Body of pancreas (tissue), 4 donors: ENCODE data around the gene PPP2R2B. TPM values are rescaled to one million over a fixed set of nuclear protein-coding genes. Genes with fewer than 3 reads are reported as not detected.

Source experiments
- ATAC-seq: fragments of 150-250 bp; one replicate; pipeline ENCODE4 v1.9.1; 2016
- DNase-seq, 4 donors: peaks; one replicate each; pipeline ENCODE4 v3.0.0-alpha.2; 2019
- H3K27ac ChIP-seq, 4 donors: fragments of 200-600 bp; sonication (generic); 1 replicate in 3 of 4; 2 replicates in 1 of 4; pipeline versions ENCODE4 v1.5.1 to v1.6.1; 2016 to 2019; ENCODE audit warnings: mild to moderate bottlenecking in 1 of 4, mixed read lengths in 1 of 4, moderate library complexity in 1 of 4
- H3K27me3 ChIP-seq, 2 donors: fragments of 200-600 bp; sonication (generic); one replicate each; pipeline ENCODE4 v1.6.0; 2016; ENCODE audit warnings: mild to moderate bottlenecking in 1 of 2
- H3K36me3 ChIP-seq, 2 donors: fragments of 200-600 bp; sonication (generic); replicated peaks in 1 of 2; 2 replicates each; pipeline ENCODE4 v1.5.1; 2016; ENCODE audit warnings: low read depth in 2 of 2; ENCODE audit not compliant: insufficient read depth in 1 of 2
- H3K4me1 ChIP-seq: fragments of 200-600 bp; sonication (generic); one replicate; pipeline ENCODE4 v1.6.0; 2016
- H3K4me3 ChIP-seq, 2 donors: fragments of 200-600 bp; sonication (generic); 1 replicate in 1 of 2; 2 replicates in 1 of 2; pipeline ENCODE4 v1.5.1; 2016 to 2019
- H3K9me3 ChIP-seq, 3 donors: fragments of 200-600 bp; sonication (generic); 1 replicate in 2 of 3; 2 replicates in 1 of 3; pipeline ENCODE4 v1.5.1; 2016
- CTCF ChIP-seq, 7 experiments: fragments of 450-650 bp in 4 of 7; fragments of 200-600 bp in 3 of 7; sonication (generic) in 3 of 7; IDR thresholded peaks; one replicate each; pipeline ENCODE4 v1.5.1; 2016 to 2019; ENCODE audit warnings: antibody characterized with exemption in 7 of 7
- POLR2A ChIP-seq, 3 donors: fragments of 450-650 bp; IDR thresholded peaks; one replicate each; pipeline ENCODE4 v1.6.1; 2016; ENCODE audit warnings: antibody characterized with exemption in 3 of 3, mild to moderate bottlenecking in 2 of 3
- WGBS, 2 donors: methylation state at CpG; one replicate each; pipeline ENCODE4 v1.1.5; 2017; 5-methylcytosine and 5-hydroxymethylcytosine counted together
- intact Hi-C: fragments of 100-400 bp; cut with DNase I; formaldehyde crosslinking; loops from one replicate; pipeline ENCODE4 v1.15.1; 2023
- total RNA-seq, 2 donors: library from RNA; depleted of rRNA; stranded (reverse); fragments of >200 nt; gene quantifications; one replicate each; pipeline ENCODE4 v1.1.0, GENCODE V29; 2016

Gene PPP2R2B
- total RNA-seq, 2 donors from 2014 or later = 0.26 TPM; not detected in 1

- TF ChIP-seq POLR2A (IDR thresholded peaks at IDR 0.05) = no peak
- TF ChIP-seq CTCF (IDR thresholded peaks at IDR 0.05) = no peak
Measured at GRCh38 chr5:146719179-146719578, 159.4 kb downstream of the PPP2R2B start.

GRCh38 chr5:146718609-146719008, 159.9 kb downstream of the PPP2R2B start:
- 72 to 77% methylated on average over 3 of the region's 3 CpGs for WGBS, 2 donors
- ATAC-seq = no peak
- intact Hi-C loops = no loop called here

More at GRCh38 chr5:146719179-146719578, 159.4 kb downstream of the PPP2R2B start:
- Histone ChIP-seq H3K36me3 (no peaks in the 10 kb centered on the region), H3K27ac (no peak overlapping the region), H3K4me1 (no peaks in the 10 kb centered on the region), H3K27me3 (no peaks in the 10 kb centered on the region), H3K4me3 (no peak overlapping the region), H3K9me3 (no peaks in the 10 kb centered on the region)
- no peak for ATAC-seq
- DNase-seq = no peak
- intact Hi-C loops = no loop called here

GRCh38 chr5:146717951-146718350, 160.6 kb downstream of the PPP2R2B start:
- no peaks in the 10 kb centered on the region for H3K9me3 ChIP-seq
- no peak for TF ChIP-seq CTCF (IDR thresholded peaks at IDR 0.05)
- TF ChIP-seq POLR2A (IDR thresholded peaks at IDR 0.05) = no peak
- WGBS, 2 donors = 46 to 63% methylated on average over 3 of the region's 3 CpGs
- no peak overlapping the region for H3K27ac ChIP-seq
- no peaks in the 10 kb centered on the region for H3K27me3 ChIP-seq
- intact Hi-C loops = no loop called here
- ATAC-seq = no peak
- no peaks in the 10 kb centered on the region for H3K36me3 ChIP-seq
- H3K4me3 ChIP-seq = no peak overlapping the region
- DNase-seq = no peak
- no peaks in the 10 kb centered on the region for H3K4me1 ChIP-seq

More at GRCh38 chr5:146718609-146719008, 159.9 kb downstream of the PPP2R2B start:
- TF ChIP-seq CTCF (IDR thresholded peaks at IDR 0.05) (no peak), POLR2A (IDR thresholded peaks at IDR 0.05) (no peak)
- Histone ChIP-seq H3K27me3 (no peaks in the 10 kb centered on the region), H3K4me3 (no peak overlapping the region), H3K27ac (no peak overlapping the region), H3K36me3 (no peaks in the 10 kb centered on the region), H3K9me3 (no peaks in the 10 kb centered on the region), H3K4me1 (no peaks in the 10 kb centered on the region)
- DNase-seq = no peak

- intact Hi-C loops = no loop called here
- no peak for ATAC-seq
- Histone ChIP-seq H3K27me3 (no peaks in the 10 kb centered on the region), H3K4me1 (no peaks in the 10 kb centered on the region), H3K4me3 (no peak overlapping the region), H3K9me3 (no peaks in the 10 kb centered on the region), H3K27ac (no peak overlapping the region), H3K36me3 (no peaks in the 10 kb centered on the region)
- TF ChIP-seq POLR2A (IDR thresholded peaks at IDR 0.05) = no peak
- TF ChIP-seq CTCF (IDR thresholded peaks at IDR 0.05) = no peak
- DNase-seq = no peak
Measured at GRCh38 chr5:146716636-146717035, 161.9 kb downstream of the PPP2R2B start.

GRCh38 chr5:146710348-146710747, 168.2 kb downstream of the PPP2R2B start:
- DNase-seq = no peak
- H3K4me1 ChIP-seq = no peaks in the 10 kb centered on the region
- TF ChIP-seq CTCF (IDR thresholded peaks at IDR 0.05) (no peak), POLR2A (IDR thresholded peaks at IDR 0.05) (no peak)
- no peaks in the 10 kb centered on the region for H3K9me3 ChIP-seq
- no peak overlapping the region for H3K27ac ChIP-seq
- intact Hi-C loops = no loop called here
- no peaks in the 10 kb centered on the region for H3K36me3 ChIP-seq
- H3K27me3 ChIP-seq = no peaks in the 10 kb centered on the region
- H3K4me3 ChIP-seq = no peak overlapping the region
- 94 to 100% methylated on average over 1 of the region's 1 CpG for WGBS, 2 donors
- no peak for ATAC-seq
